ENCODE data around the gene MBD1.

MBD1 gene

GRCh38 chr18:50281295-50281971, at the start of gene MBD1:
TSS of gene MBD1 (minus strand) at chr18:50281523. CDS start at chr18:50279992, 1,531 bp downstream.
- Histone ChIP-seq H3K4me1 (ENCODE audit: insufficient read depth, insufficient read length) (peaks cover 6% of the 10 kb centered on the region), H3K27me3 (ENCODE audit: insufficient read depth, insufficient read length) (no peaks in the 10 kb centered on the region), H3K9me3 (ENCODE audit: insufficient read depth, low read length) (no peaks in the 10 kb centered on the region), H3K9ac (ENCODE audit: insufficient read length, low read depth) (peak within 1 kb of the TSS; percentile 95), H3K36me3 (ENCODE audit: insufficient read depth, insufficient read length, low read length) (peaks cover 70% of the 10 kb centered on the region), H3K4me3 (ENCODE audit: insufficient read length, low read depth) (peak within 1 kb of the TSS; percentile 97)
- TF ChIP-seq YY1 (IDR thresholded peaks at IDR 0.05; ENCODE audit: insufficient read depth, insufficient read length), result no peak
- TF ChIP-seq SUZ12 (IDR thresholded peaks at IDR 0.05; ENCODE audit: extremely low read depth, insufficient read depth, insufficient read length), result no peak
- TF ChIP-seq ZNF274 (IDR thresholded peaks at IDR 0.05; ENCODE audit: low read depth, low read length), result no peak
- peak; percentile 91 for DNase-seq (ENCODE audit: low read depth, low spot score)

GRCh38 chr18:50330176-50330575, 48.9 kb upstream of the MBD1 start:
- Histone ChIP-seq H3K4me3 (ENCODE audit: insufficient read length, low read depth) (no peak overlapping the region), H3K9me3 (ENCODE audit: insufficient read depth, low read length) (peaks cover 8% of the 10 kb centered on the region), H3K27me3 (ENCODE audit: insufficient read depth, insufficient read length) (no peaks in the 10 kb centered on the region), H3K4me1 (ENCODE audit: insufficient read depth, insufficient read length) (no peaks in the 10 kb centered on the region), H3K9ac (ENCODE audit: insufficient read length, low read depth) (no peak overlapping the region), H3K36me3 (ENCODE audit: insufficient read depth, insufficient read length, low read length) (no peaks in the 10 kb centered on the region)
- no peak for TF ChIP-seq SUZ12 (IDR thresholded peaks at IDR 0.05; ENCODE audit: extremely low read depth, insufficient read depth, insufficient read length)
- no peak for DNase-seq (ENCODE audit: low read depth, low spot score)

GRCh38 chr18:50327983-50328382, 46.7 kb upstream of the MBD1 start:
- H3K9ac ChIP-seq (ENCODE audit: insufficient read length, low read depth), result no peak overlapping the region
- H3K4me3 ChIP-seq (ENCODE audit: insufficient read length, low read depth), result no peak overlapping the region
- DNase-seq (ENCODE audit: low read depth, low spot score), result no peak
- H3K9me3 ChIP-seq (ENCODE audit: insufficient read depth, low read length), result peaks cover 8% of the 10 kb centered on the region
- no peaks in the 10 kb centered on the region for H3K4me1 ChIP-seq (ENCODE audit: insufficient read depth, insufficient read length)
- TF ChIP-seq YY1 (IDR thresholded peaks at IDR 0.05; ENCODE audit: insufficient read depth, insufficient read length) (no peak), SUZ12 (IDR thresholded peaks at IDR 0.05; ENCODE audit: extremely low read depth, insufficient read depth, insufficient read length) (no peak), ZNF274 (IDR thresholded peaks at IDR 0.05; ENCODE audit: low read depth, low read length) (no peak)
- no peaks in the 10 kb centered on the region for H3K36me3 ChIP-seq (ENCODE audit: insufficient read depth, insufficient read length, low read length)
- no peaks in the 10 kb centered on the region for H3K27me3 ChIP-seq (ENCODE audit: insufficient read depth, insufficient read length)

GRCh38 chr18:50320719-50321118, 39.4 kb upstream of the MBD1 start:
- Histone ChIP-seq H3K27me3 (ENCODE audit: insufficient read depth, insufficient read length) (no peaks in the 10 kb centered on the region), H3K9ac (ENCODE audit: insufficient read length, low read depth) (no peak overlapping the region), H3K4me3 (ENCODE audit: insufficient read length, low read depth) (no peak overlapping the region), H3K4me1 (ENCODE audit: insufficient read depth, insufficient read length) (no peaks in the 10 kb centered on the region), H3K9me3 (ENCODE audit: insufficient read depth, low read length) (no peaks in the 10 kb centered on the region), H3K36me3 (ENCODE audit: insufficient read depth, insufficient read length, low read length) (no peaks in the 10 kb centered on the region)
- DNase-seq (ENCODE audit: low read depth, low spot score), result no peak
- TF ChIP-seq ZNF274 (IDR thresholded peaks at IDR 0.05; ENCODE audit: low read depth, low read length) (no peak), SUZ12 (IDR thresholded peaks at IDR 0.05; ENCODE audit: extremely low read depth, insufficient read depth, insufficient read length) (no peak), YY1 (IDR thresholded peaks at IDR 0.05; ENCODE audit: insufficient read depth, insufficient read length) (no peak)

GRCh38 chr18:50315100-50315871, 34.0 kb upstream of the MBD1 start:
- Histone ChIP-seq H3K9ac (ENCODE audit: insufficient read length, low read depth) (no peak overlapping the region), H3K27me3 (ENCODE audit: insufficient read depth, insufficient read length) (no peaks in the 10 kb centered on the region), H3K4me1 (ENCODE audit: insufficient read depth, insufficient read length) (no peaks in the 10 kb centered on the region), H3K4me3 (ENCODE audit: insufficient read length, low read depth) (no peak overlapping the region), H3K36me3 (ENCODE audit: insufficient read depth, insufficient read length, low read length) (no peaks in the 10 kb centered on the region), H3K9me3 (ENCODE audit: insufficient read depth, low read length) (no peaks in the 10 kb centered on the region)
- TF ChIP-seq YY1 (IDR thresholded peaks at IDR 0.05; ENCODE audit: insufficient read depth, insufficient read length) (no peak), SUZ12 (IDR thresholded peaks at IDR 0.05; ENCODE audit: extremely low read depth, insufficient read depth, insufficient read length) (no peak), ZNF274 (IDR thresholded peaks at IDR 0.05; ENCODE audit: low read depth, low read length) (no peak)
- no peak for DNase-seq (ENCODE audit: low read depth, low spot score)

- no peaks in the 10 kb centered on the region for H3K9me3 ChIP-seq (ENCODE audit: insufficient read depth, low read length)
- H3K4me3 ChIP-seq (ENCODE audit: insufficient read length, low read depth), result no peak overlapping the region
- H3K36me3 ChIP-seq (ENCODE audit: insufficient read depth, insufficient read length, low read length), result no peaks in the 10 kb centered on the region
- H3K27me3 ChIP-seq (ENCODE audit: insufficient read depth, insufficient read length), result peaks cover 3% of the 10 kb centered on the region
- H3K9ac ChIP-seq (ENCODE audit: insufficient read length, low read depth), result no peak overlapping the region
- no peaks in the 10 kb centered on the region for H3K4me1 ChIP-seq (ENCODE audit: insufficient read depth, insufficient read length)
- no peak for TF ChIP-seq YY1 (IDR thresholded peaks at IDR 0.05; ENCODE audit: insufficient read depth, insufficient read length)
- TF ChIP-seq SUZ12 (IDR thresholded peaks at IDR 0.05; ENCODE audit: extremely low read depth, insufficient read depth, insufficient read length), result no peak
- no peak for DNase-seq (ENCODE audit: low read depth, low spot score)
Observed at GRCh38 chr18:50313873-50314460, 32.6 kb upstream of the MBD1 start.

- no peaks in the 10 kb centered on the region for H3K9me3 ChIP-seq (ENCODE audit: insufficient read depth, low read length)
- no peak for TF ChIP-seq ZNF274 (IDR thresholded peaks at IDR 0.05; ENCODE audit: low read depth, low read length)
- TF ChIP-seq YY1 (IDR thresholded peaks at IDR 0.05; ENCODE audit: insufficient read depth, insufficient read length), result no peak
- H3K27me3 ChIP-seq (ENCODE audit: insufficient read depth, insufficient read length), result peaks cover 11% of the 10 kb centered on the region
- no peak for DNase-seq (ENCODE audit: low read depth, low spot score)
- H3K9ac ChIP-seq (ENCODE audit: insufficient read length, low read depth), result no peak overlapping the region
- H3K4me3 ChIP-seq (ENCODE audit: insufficient read length, low read depth), result no peak overlapping the region
- H3K36me3 ChIP-seq (ENCODE audit: insufficient read depth, insufficient read length, low read length), result no peaks in the 10 kb centered on the region
- H3K4me1 ChIP-seq (ENCODE audit: insufficient read depth, insufficient read length), result no peaks in the 10 kb centered on the region
Observed at GRCh38 chr18:50313031-50313607, 31.8 kb upstream of the MBD1 start.

Measured in NT2/D1 (cell line).